HCT116 (cell line): ENCODE data around the gene FAM200B. TPM values are rescaled to one million over a fixed set of nuclear protein-coding genes. Genes with fewer than 3 reads are reported as not detected.

Experiments
- ATAC-seq: fragments of 200-7000 bp; cut with Tn5 transposase; 2 replicates; pipeline ENCODE4 v1.9.1; 2020; ENCODE audit warnings: mild to moderate bottlenecking, moderate library complexity
- BruUV-seq: library from RNA; stranded (reverse); fragments of 400-500 nt; replicated peaks from 2 replicates; lab custom pipeline; 2021; lab: Mats Ljungman, UMichigan
- CTCF ChIA-PET: fragments of 300-600 bp; sonication (Branson Sonifier 250); formaldehyde crosslinking; loops from one replicate; lab custom pipeline; 2021; ENCODE audit warnings: antibody characterized with exemption; lab: Charles Lee
- POLR2A ChIA-PET: fragments of 300-600, 350-600 bp; sonication (Branson Sonifier 250); formaldehyde crosslinking; loops from one replicate; lab custom pipeline; 2021; ENCODE audit warnings: antibody characterized with exemption; lab: Charles Lee
- RAD21 ChIA-PET, 2 experiments: fragments of 300-600 bp; sonication (Branson Sonifier 250); formaldehyde crosslinking; loops; one replicate each; lab custom pipeline; 2023; ENCODE audit warnings: low total read pairs in 2 of 2; ENCODE audit not compliant: uncharacterized antibody in 2 of 2, unreplicated experiment in 2 of 2, low non-redundant PET in 1 of 2; lab: Charles Lee
- DNase-seq: peaks from one replicate; pipeline ENCODE4 v3.0.0-alpha.2; 2010; ENCODE audit warnings: low read depth, low spot score
- H2AFZ ChIP-seq: fragments of 200-600 bp; shearing (Covaris generic), sonication (generic); 2 replicates; pipeline ENCODE4 v1.6.1; 2017; ENCODE audit warnings: low read depth, mixed run types, mixed read lengths, antibody characterized with exemption, low read length; ENCODE audit not compliant: poor library complexity, severe bottlenecking
- H3K27ac ChIP-seq: 2 replicates; pipeline ENCODE4 v1.5.1; 2012; ENCODE audit warnings: low read depth, low read length
- H3K27me3 ChIP-seq: fragments of 200-600 bp; sonication (generic); 2 replicates; pipeline ENCODE4 v1.6.1; 2016; ENCODE audit warnings: mixed run types, low read length, mixed read lengths; ENCODE audit not compliant: insufficient read depth
- H3K36me3 ChIP-seq, 2 experiments: fragments of 200-500 bp in 1 of 2; fragments of 200-600 bp in 1 of 2; sonication (Bioruptor generic) in 1 of 2; sonication (generic) in 1 of 2; 2 replicates each; pipeline versions ENCODE4 v1.5.1 to v1.6.1; 2014 to 2016; ENCODE audit warnings: low read length in 2 of 2, inconsistent platforms in 1 of 2, mixed read lengths in 1 of 2, mixed run types in 1 of 2; ENCODE audit not compliant: insufficient read depth in 2 of 2, control insufficient read depth in 1 of 2
- H3K4me1 ChIP-seq, 2 experiments: fragments of 200-600 bp in 1 of 2; sonication (generic) in 1 of 2; 2 replicates each; pipeline versions ENCODE4 v1.5.1 to v1.6.1; 2012 to 2017; ENCODE audit warnings: low read length in 2 of 2, inconsistent platforms in 1 of 2, mild to moderate bottlenecking in 1 of 2, mixed read lengths in 1 of 2, mixed run types in 1 of 2, moderate library complexity in 1 of 2; ENCODE audit not compliant: insufficient read depth in 2 of 2, control insufficient read depth in 1 of 2
- H3K4me2 ChIP-seq: fragments of 200-600 bp; sonication (generic); 2 replicates; pipeline ENCODE4 v1.6.1; 2017; ENCODE audit warnings: mixed run types, low read length, mixed read lengths
- H3K4me3 ChIP-seq, 2 experiments: fragments of 200-600 bp in 1 of 2; sonication (generic) in 1 of 2; replicated peaks in 1 of 2; 2 replicates each; pipeline ENCODE4 v1.5.1; 2011 to 2016; ENCODE audit warnings: low read length in 2 of 2, control low read depth in 1 of 2, low read depth in 1 of 2, mild to moderate bottlenecking in 1 of 2, mixed read lengths in 1 of 2, mixed run types in 1 of 2
- H3K79me2 ChIP-seq: fragments of 200-600 bp; sonication (generic); 2 replicates; pipeline ENCODE4 v1.6.1; 2017; ENCODE audit warnings: mild to moderate bottlenecking, mixed run types, low read length, moderate library complexity, mixed read lengths; ENCODE audit not compliant: insufficient read depth
- H3K9ac ChIP-seq: fragments of 200-600 bp; sonication (generic); 2 replicates; pipeline ENCODE4 v1.6.1; 2016; ENCODE audit warnings: low read length, mixed read lengths
- H3K9me2 ChIP-seq: fragments of 200-600 bp; sonication (generic), shearing (Covaris generic); 2 replicates; pipeline ENCODE4 v1.6.1; 2017; ENCODE audit warnings: mixed run types, mild to moderate bottlenecking, moderate library complexity; ENCODE audit not compliant: insufficient read depth
- H3K9me3 ChIP-seq, 2 experiments: fragments of 200-500 bp in 1 of 2; fragments of 200-600 bp in 1 of 2; sonication (Bioruptor generic) in 1 of 2; sonication (generic) in 1 of 2; 2 replicates each; pipeline ENCODE4 v1.6.1; 2014 to 2017; ENCODE audit warnings: low read length in 2 of 2, mixed read lengths in 2 of 2, inconsistent platforms in 1 of 2, low read depth in 1 of 2, mild to moderate bottlenecking in 1 of 2, mixed run types in 1 of 2, moderate library complexity in 1 of 2; ENCODE audit not compliant: control insufficient read depth in 1 of 2, insufficient read depth in 1 of 2
- H4K20me1 ChIP-seq: fragments of 200-600 bp; sonication (generic), shearing (Covaris generic); 2 replicates; pipeline ENCODE4 v1.6.1; 2017; ENCODE audit warnings: mixed run types, mild to moderate bottlenecking, moderate library complexity; ENCODE audit not compliant: insufficient read depth
- CEBPB ChIP-seq: IDR thresholded peaks from 2 replicates; pipeline ENCODE4 v1.6.1; 2012; ENCODE audit warnings: low read depth
- ELF1 ChIP-seq: IDR thresholded peaks from 2 replicates; pipeline ENCODE4 v1.6.1; 2012; ENCODE audit warnings: low read depth, borderline replicate concordance
- FOSL1 ChIP-seq: IDR thresholded peaks from 2 replicates; pipeline ENCODE4 v1.6.1; 2012; ENCODE audit warnings: low read depth
- JUND ChIP-seq: IDR thresholded peaks from 2 replicates; pipeline ENCODE4 v1.6.1; 2012
- POLR2A ChIP-seq: IDR thresholded peaks from 2 replicates; pipeline ENCODE4 v1.7.0; 2011; ENCODE audit warnings: borderline replicate concordance; ENCODE audit not compliant: insufficient read depth, insufficient read length; ENCODE audit errors: extremely low read depth
- SP1 ChIP-seq: IDR thresholded peaks from 2 replicates; pipeline ENCODE4 v1.6.1; 2012; ENCODE audit warnings: low read depth
- SRF ChIP-seq: IDR thresholded peaks from 2 replicates; pipeline ENCODE4 v1.6.1; 2012; ENCODE audit warnings: low read depth
- ZFX ChIP-seq: fragments of 450-650 bp; IDR thresholded peaks from 2 replicates; pipeline ENCODE4 v1.6.1; 2017
- ZNF274 ChIP-seq: fragments of 200-500 bp; sonication (Bioruptor generic); IDR thresholded peaks from 2 replicates; pipeline ENCODE4 v1.6.1; 2014; ENCODE audit warnings: mild to moderate bottlenecking, low read depth, low read length, inconsistent platforms
- intact Hi-C: fragments of 100-400 bp; cut with micrococcal nuclease; formaldehyde crosslinking; loops from 2 replicates; pipeline ENCODE4 v1.10.0; 2022
- total RNA-seq: library from RNA; stranded (reverse); gene quantifications from one replicate; pipeline ENCODE4 v1.2.1, GENCODE V29; 2021; ENCODE audit not compliant: unreplicated experiment
- TF ChIP-seq, protein P1 (sequence below): IDR thresholded peaks from 2 replicates; pipeline ENCODE4 v1.6.1; 2012; ENCODE audit warnings: low read depth
- TF ChIP-seq, protein P2 (sequence below): IDR thresholded peaks from 2 replicates; pipeline ENCODE4 v1.6.1; 2011; ENCODE audit warnings: mild to moderate bottlenecking, low read length, moderate library complexity; ENCODE audit not compliant: insufficient replicate concordance; ENCODE audit errors: extremely low read depth

The FAM200B gene
- total RNA-seq, 1 experiment from 2014 or later, result 26.1 TPM

DNA sequence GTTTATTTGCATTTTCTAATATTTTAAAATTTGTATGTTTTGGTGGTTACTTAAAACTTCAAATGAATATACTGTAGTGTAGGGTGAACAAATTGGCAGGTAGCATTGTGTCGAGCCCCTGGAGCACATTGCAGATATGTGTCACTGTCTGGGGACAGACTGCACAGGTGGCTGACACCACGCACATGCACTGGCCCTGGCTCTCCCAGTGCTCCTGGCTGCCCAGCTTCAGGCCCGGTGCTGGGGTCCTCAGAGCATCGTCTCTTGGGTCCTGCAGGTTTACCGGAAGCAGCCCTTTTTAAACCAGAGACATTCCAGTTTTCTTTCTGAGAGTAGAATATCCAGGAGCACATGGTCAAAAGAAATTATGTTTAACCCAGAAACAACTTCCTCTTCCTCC lies 36.8 kb downstream of the FAM200B start:
- TF ChIP-seq, protein P1, sequence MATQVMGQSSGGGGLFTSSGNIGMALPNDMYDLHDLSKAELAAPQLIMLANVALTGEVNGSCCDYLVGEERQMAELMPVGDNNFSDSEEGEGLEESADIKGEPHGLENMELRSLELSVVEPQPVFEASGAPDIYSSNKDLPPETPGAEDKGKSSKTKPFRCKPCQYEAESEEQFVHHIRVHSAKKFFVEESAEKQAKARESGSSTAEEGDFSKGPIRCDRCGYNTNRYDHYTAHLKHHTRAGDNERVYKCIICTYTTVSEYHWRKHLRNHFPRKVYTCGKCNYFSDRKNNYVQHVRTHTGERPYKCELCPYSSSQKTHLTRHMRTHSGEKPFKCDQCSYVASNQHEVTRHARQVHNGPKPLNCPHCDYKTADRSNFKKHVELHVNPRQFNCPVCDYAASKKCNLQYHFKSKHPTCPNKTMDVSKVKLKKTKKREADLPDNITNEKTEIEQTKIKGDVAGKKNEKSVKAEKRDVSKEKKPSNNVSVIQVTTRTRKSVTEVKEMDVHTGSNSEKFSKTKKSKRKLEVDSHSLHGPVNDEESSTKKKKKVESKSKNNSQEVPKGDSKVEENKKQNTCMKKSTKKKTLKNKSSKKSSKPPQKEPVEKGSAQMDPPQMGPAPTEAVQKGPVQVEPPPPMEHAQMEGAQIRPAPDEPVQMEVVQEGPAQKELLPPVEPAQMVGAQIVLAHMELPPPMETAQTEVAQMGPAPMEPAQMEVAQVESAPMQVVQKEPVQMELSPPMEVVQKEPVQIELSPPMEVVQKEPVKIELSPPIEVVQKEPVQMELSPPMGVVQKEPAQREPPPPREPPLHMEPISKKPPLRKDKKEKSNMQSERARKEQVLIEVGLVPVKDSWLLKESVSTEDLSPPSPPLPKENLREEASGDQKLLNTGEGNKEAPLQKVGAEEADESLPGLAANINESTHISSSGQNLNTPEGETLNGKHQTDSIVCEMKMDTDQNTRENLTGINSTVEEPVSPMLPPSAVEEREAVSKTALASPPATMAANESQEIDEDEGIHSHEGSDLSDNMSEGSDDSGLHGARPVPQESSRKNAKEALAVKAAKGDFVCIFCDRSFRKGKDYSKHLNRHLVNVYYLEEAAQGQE, result no peak
- no peak for TF ChIP-seq POLR2A
- no peak for TF ChIP-seq FOSL1
- TF ChIP-seq, protein P2, sequence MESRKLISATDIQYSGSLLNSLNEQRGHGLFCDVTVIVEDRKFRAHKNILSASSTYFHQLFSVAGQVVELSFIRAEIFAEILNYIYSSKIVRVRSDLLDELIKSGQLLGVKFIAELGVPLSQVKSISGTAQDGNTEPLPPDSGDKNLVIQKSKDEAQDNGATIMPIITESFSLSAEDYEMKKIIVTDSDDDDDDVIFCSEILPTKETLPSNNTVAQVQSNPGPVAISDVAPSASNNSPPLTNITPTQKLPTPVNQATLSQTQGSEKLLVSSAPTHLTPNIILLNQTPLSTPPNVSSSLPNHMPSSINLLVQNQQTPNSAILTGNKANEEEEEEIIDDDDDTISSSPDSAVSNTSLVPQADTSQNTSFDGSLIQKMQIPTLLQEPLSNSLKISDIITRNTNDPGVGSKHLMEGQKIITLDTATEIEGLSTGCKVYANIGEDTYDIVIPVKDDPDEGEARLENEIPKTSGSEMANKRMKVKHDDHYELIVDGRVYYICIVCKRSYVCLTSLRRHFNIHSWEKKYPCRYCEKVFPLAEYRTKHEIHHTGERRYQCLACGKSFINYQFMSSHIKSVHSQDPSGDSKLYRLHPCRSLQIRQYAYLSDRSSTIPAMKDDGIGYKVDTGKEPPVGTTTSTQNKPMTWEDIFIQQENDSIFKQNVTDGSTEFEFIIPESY, result no peak
- TF ChIP-seq CEBPB, result no peak
- no peak for TF ChIP-seq ELF1
- TF ChIP-seq JUND, result no peak
- no peak for TF ChIP-seq SP1
- no peak for TF ChIP-seq ZNF274
- TF ChIP-seq SRF, result no peak
- no peak for TF ChIP-seq ZFX
- Histone ChIP-seq H3K27me3 (no peaks in the 10 kb centered on the region), H3K4me1 (peaks cover 0 to 5% of the 10 kb centered on the region in 2 experiments; a peak in 1 of 4 replicates), H3K9me2 (no peaks in the 10 kb centered on the region), H2AFZ (no peak overlapping the region), H3K79me2 (no peaks in the 10 kb centered on the region), H3K4me2 (no peak overlapping the region), H4K20me1 (no peaks in the 10 kb centered on the region), H3K36me3 (no peaks in the 10 kb centered on the region), H3K9ac (no peak overlapping the region), H3K9me3 (no peaks in the 10 kb centered on the region), H3K27ac (no peak overlapping the region), H3K4me3 (no peak overlapping the region)
- no peak for ATAC-seq
- intact Hi-C loops, result no loop called here
- ChIA-PET RAD21 (no interaction called here), CTCF (no interaction called here), POLR2A (no interaction called here)
- no peak for DNase-seq
- BruUV-seq, result no TSS peak
